RWPE2 (cell line): ENCODE data around the gene ACTA2.
A peak's percentile ranks its signal among the peaks of the same experiment; 100 is the strongest.

Experiments
- ATAC-seq: fragments of 200-7000 bp; cut with Tn5 transposase; 3 replicates; pipeline ENCODE4 v1.9.1; 2021; ENCODE audit warnings: low read depth
- DNase-seq: peaks from one replicate; pipeline ENCODE4 v3.0.0-alpha.2; 2020; ENCODE audit warnings: low spot score
- H3K27ac ChIP-seq: fragments of 450-650 bp; 2 replicates; pipeline ENCODE4 v1.5.1; 2017; ENCODE audit warnings: mild to moderate bottlenecking; ENCODE audit not compliant: poor library complexity, severe bottlenecking
- H3K27me3 ChIP-seq: fragments of 250-450 bp; sonication (Bioruptor Pico); 2 replicates; pipeline ENCODE4 v1.5.1; 2021; ENCODE audit warnings: mild to moderate bottlenecking, moderate library complexity; ENCODE audit not compliant: insufficient read depth, poor library complexity, severe bottlenecking
- H3K36me3 ChIP-seq: fragments of 250-450 bp; sonication (Bioruptor Pico); 2 replicates; pipeline ENCODE4 v1.5.1; 2020; ENCODE audit warnings: low read depth, mild to moderate bottlenecking, moderate library complexity
- H3K4me1 ChIP-seq: fragments of 250-450 bp; sonication (Bioruptor Pico); 2 replicates; pipeline ENCODE4 v1.5.1; 2021; ENCODE audit warnings: mild to moderate bottlenecking, moderate library complexity; ENCODE audit not compliant: insufficient read depth, poor library complexity, severe bottlenecking
- H3K4me3 ChIP-seq: fragments of 250-450 bp; sonication (Bioruptor Pico); 2 replicates; pipeline ENCODE4 v1.5.1; 2021; ENCODE audit warnings: mild to moderate bottlenecking, moderate library complexity; ENCODE audit not compliant: severe bottlenecking
- H3K9me3 ChIP-seq: fragments of 250-450 bp; sonication (Bioruptor Pico); 2 replicates; pipeline ENCODE4 v1.5.1; 2021; ENCODE audit warnings: mild to moderate bottlenecking, moderate library complexity; ENCODE audit not compliant: severe bottlenecking
- CTCF ChIP-seq: fragments of 450-650 bp; IDR thresholded peaks from one replicate; pipeline ENCODE4 v1.5.1; 2017; ENCODE audit warnings: mild to moderate bottlenecking, moderate library complexity; ENCODE audit not compliant: poor library complexity, severe bottlenecking

Gene ACTA2

GRCh38 chr10:88995156-88995876 lies 42.7 kb upstream of the ACTA2 start:
- H3K9me3 ChIP-seq, result no peaks in the 10 kb centered on the region
- TF ChIP-seq CTCF, result no peak

GRCh38 chr10:88994019-88994418 lies 41.4 kb upstream of the ACTA2 start:
- H3K4me1 ChIP-seq, result peaks cover 20% of the 10 kb centered on the region
- no peak for DNase-seq
- TF ChIP-seq CTCF, result no peak
- ATAC-seq, result no peak
- no peaks in the 10 kb centered on the region for H3K9me3 ChIP-seq
- no peaks in the 10 kb centered on the region for H3K27me3 ChIP-seq
- no peak overlapping the region for H3K27ac ChIP-seq
- no peak overlapping the region for H3K4me3 ChIP-seq
- no peaks in the 10 kb centered on the region for H3K36me3 ChIP-seq

More at GRCh38 chr10:88995156-88995876, 42.7 kb upstream of the ACTA2 start:
- no peak overlapping the region for H3K4me3 ChIP-seq
- no peaks in the 10 kb centered on the region for H3K27me3 ChIP-seq
- H3K4me1 ChIP-seq, result peaks cover 23% of the 10 kb centered on the region
- no peak overlapping the region for H3K27ac ChIP-seq
- ATAC-seq, result no peak
- no peaks in the 10 kb centered on the region for H3K36me3 ChIP-seq
- no peak for DNase-seq

GRCh38 chr10:88992921-88993524 lies 40.5 kb upstream of the ACTA2 start:
- no peak for TF ChIP-seq CTCF
- Histone ChIP-seq H3K4me1 (peaks cover 20% of the 10 kb centered on the region), H3K4me3 (peak overlapping the region; percentile 81)

GRCh38 chr10:88991899-88992320 lies 39.3 kb upstream of the ACTA2 start:
- no peak for DNase-seq
- TF ChIP-seq CTCF, result no peak
- H3K27ac ChIP-seq, result peak overlapping the region; percentile 99
- H3K9me3 ChIP-seq, result no peaks in the 10 kb centered on the region
- H3K36me3 ChIP-seq, result no peaks in the 10 kb centered on the region
- peak overlapping the region; percentile 81 for H3K4me3 ChIP-seq
- ATAC-seq, result no peak
- H3K27me3 ChIP-seq, result no peaks in the 10 kb centered on the region
- H3K4me1 ChIP-seq, result peaks cover 20% of the 10 kb centered on the region

More at GRCh38 chr10:88992921-88993524, 40.5 kb upstream of the ACTA2 start:
- Histone ChIP-seq H3K36me3 (no peaks in the 10 kb centered on the region), H3K27me3 (no peaks in the 10 kb centered on the region), H3K9me3 (no peaks in the 10 kb centered on the region), H3K27ac (peak overlapping the region; percentile 99)
- ATAC-seq (no peak), DNase-seq (no peak)
